Kidney (tissue), 14 donors: Measurements from ENCODE around the gene RHOG. TPM values are rescaled to one million over a fixed set of nuclear protein-coding genes. Genes with fewer than 3 reads are reported as not detected.
A peak's percentile ranks its signal among the peaks of the same experiment; 100 is the strongest.

ENCODE experiments used
- DNase-seq, 5 donors: peaks; one replicate each; pipeline ENCODE4 v3.0.0-alpha.2; 2013 to 2020
- FAIRE-seq: peaks from 2 replicates; lab custom pipeline; 2012; peaks lifted over from hg19 to GRCh38; lab: Jason Lieb, UNC
- H3K27ac ChIP-seq, 2 donors: one replicate each; pipeline ENCODE4 v1.7.0; 2013; ENCODE audit warnings: low read depth in 2 of 2, low read length in 2 of 2, inconsistent platforms in 1 of 2
- H3K27me3 ChIP-seq: one replicate; pipeline ENCODE4 v1.7.1; 2013; ENCODE audit warnings: low read length, inconsistent platforms; ENCODE audit not compliant: control insufficient read depth, insufficient read depth
- H3K36me3 ChIP-seq, 3 donors: one replicate each; pipeline versions ENCODE4 v1.7.0 to v1.7.1; 2013; ENCODE audit warnings: low read length in 3 of 3, control low read depth in 1 of 3, inconsistent platforms in 1 of 3; ENCODE audit not compliant: insufficient read depth in 3 of 3, control insufficient read depth in 2 of 3
- H3K4me1 ChIP-seq, 3 donors: one replicate each; pipeline versions ENCODE4 v1.7.0 to v1.7.1; 2013; ENCODE audit warnings: low read length in 3 of 3, inconsistent platforms in 1 of 3, low read depth in 1 of 3; ENCODE audit not compliant: control insufficient read depth in 2 of 3, insufficient read depth in 2 of 3
- H3K4me3 ChIP-seq, 3 donors: one replicate each; pipeline versions ENCODE4 v1.7.0 to v1.8.1; 2013; ENCODE audit warnings: low read length in 3 of 3, control low read depth in 1 of 3, inconsistent platforms in 1 of 3
- H3K9ac ChIP-seq, 3 donors: one replicate each; pipeline versions ENCODE4 v1.7.0 to v1.7.1; 2013; ENCODE audit warnings: low read length in 3 of 3, control low read depth in 1 of 3, inconsistent platforms in 1 of 3
- H3K9me3 ChIP-seq, 3 donors: one replicate each; pipeline versions ENCODE4 v1.7.0 to v1.7.1; 2013; ENCODE audit warnings: low read length in 3 of 3, control low read depth in 1 of 3, inconsistent platforms in 1 of 3; ENCODE audit not compliant: control insufficient read depth in 2 of 3, insufficient read depth in 1 of 3
- intact Hi-C: fragments of 100-400 bp; cut with DNase I; formaldehyde crosslinking; loops from one replicate; pipeline ENCODE4 v1.11.1; 2022
- polyA plus RNA-seq: library from polyadenylated mRNA; stranded (reverse); fragments of 350-450 nt; fragmentation: Illumina TruSeq; extraction: RNeasy Lipid Tissue Mini Kit (QIAGEN cat#74804); gene quantifications from one replicate; pipeline ENCODE4 v1.2.3, GENCODE V29; 2014; ENCODE audit warnings: low read depth, low replicate concordance; ENCODE audit not compliant: insufficient read depth
- total RNA-seq: library from RNA; stranded (reverse); fragmentation: NEBNext Ultra II Directional; extraction: Animal tissue kit (Norgen Biotek cat#: 25700); gene quantifications from one replicate; pipeline ENCODE4 v1.2.1, GENCODE V29; 2021
- TF ChIP-seq, protein P1 (sequence below): IDR thresholded peaks from 3 replicates; pipeline ENCODE4 v1.5.1; 2012; ENCODE audit warnings: mild to moderate bottlenecking, moderate library complexity, borderline replicate concordance; ENCODE audit not compliant: insufficient read depth; ENCODE audit errors: extremely low read depth
- donor health status: control.
- donor health status: control.
- donor health status: control.
- donor health status: control.
- donor health status: control.
- donor health status: DM: yes; HTN: yes; CAD: no.
- donor health status: Normal renal cell carcinoma (clear cell type).

RHOG gene
- total and polyA plus RNA-seq, 2 donors from 2014 or later = 43.1 to 56.0 TPM

GRCh38 chr11:3853899-3854659, 13.3 kb upstream of the RHOG start:
- no peak for DNase-seq
- Histone ChIP-seq H3K9me3 (no peaks in the 10 kb centered on the region), H3K4me1 (peaks cover 0 to 20% (median 10%) of the 10 kb centered on the region in 3 donors), H3K27me3 (no peaks in the 10 kb centered on the region), H3K27ac (peak overlapping the region; percentile 0 to 38), H3K36me3 (no peaks in the 10 kb centered on the region), H3K4me3 (peak overlapping the region in 1 of 3 donors; percentile 82), H3K9ac (peak overlapping the region in 1 of 3 donors; percentile 27)
- intact Hi-C loops = loop anchor here (5.0 kb wide), 1 partner anchor 218 kb away; no protein-coding TSS in a partner anchor
- no peak for FAIRE-seq
- TF ChIP-seq, protein P1, sequence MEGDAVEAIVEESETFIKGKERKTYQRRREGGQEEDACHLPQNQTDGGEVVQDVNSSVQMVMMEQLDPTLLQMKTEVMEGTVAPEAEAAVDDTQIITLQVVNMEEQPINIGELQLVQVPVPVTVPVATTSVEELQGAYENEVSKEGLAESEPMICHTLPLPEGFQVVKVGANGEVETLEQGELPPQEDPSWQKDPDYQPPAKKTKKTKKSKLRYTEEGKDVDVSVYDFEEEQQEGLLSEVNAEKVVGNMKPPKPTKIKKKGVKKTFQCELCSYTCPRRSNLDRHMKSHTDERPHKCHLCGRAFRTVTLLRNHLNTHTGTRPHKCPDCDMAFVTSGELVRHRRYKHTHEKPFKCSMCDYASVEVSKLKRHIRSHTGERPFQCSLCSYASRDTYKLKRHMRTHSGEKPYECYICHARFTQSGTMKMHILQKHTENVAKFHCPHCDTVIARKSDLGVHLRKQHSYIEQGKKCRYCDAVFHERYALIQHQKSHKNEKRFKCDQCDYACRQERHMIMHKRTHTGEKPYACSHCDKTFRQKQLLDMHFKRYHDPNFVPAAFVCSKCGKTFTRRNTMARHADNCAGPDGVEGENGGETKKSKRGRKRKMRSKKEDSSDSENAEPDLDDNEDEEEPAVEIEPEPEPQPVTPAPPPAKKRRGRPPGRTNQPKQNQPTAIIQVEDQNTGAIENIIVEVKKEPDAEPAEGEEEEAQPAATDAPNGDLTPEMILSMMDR = no peak

- Histone ChIP-seq H3K27me3 (no peaks in the 10 kb centered on the region), H3K27ac (no peak overlapping the region), H3K9me3 (no peaks in the 10 kb centered on the region), H3K4me3 (no peak overlapping the region), H3K4me1 (peaks cover 0 to 16% (median 5%) of the 10 kb centered on the region in 3 donors), H3K36me3 (no peaks in the 10 kb centered on the region), H3K9ac (no peak overlapping the region)
- TF ChIP-seq, protein P1 = no peak
- FAIRE-seq (no peak), DNase-seq (no peak)
- intact Hi-C loops = loop anchor here (5.0 kb wide), 1 partner anchor 219 kb away; no protein-coding TSS in a partner anchor
Measured at GRCh38 chr11:3853545-3853842, 12.7 kb upstream of the RHOG start.

DNA sequence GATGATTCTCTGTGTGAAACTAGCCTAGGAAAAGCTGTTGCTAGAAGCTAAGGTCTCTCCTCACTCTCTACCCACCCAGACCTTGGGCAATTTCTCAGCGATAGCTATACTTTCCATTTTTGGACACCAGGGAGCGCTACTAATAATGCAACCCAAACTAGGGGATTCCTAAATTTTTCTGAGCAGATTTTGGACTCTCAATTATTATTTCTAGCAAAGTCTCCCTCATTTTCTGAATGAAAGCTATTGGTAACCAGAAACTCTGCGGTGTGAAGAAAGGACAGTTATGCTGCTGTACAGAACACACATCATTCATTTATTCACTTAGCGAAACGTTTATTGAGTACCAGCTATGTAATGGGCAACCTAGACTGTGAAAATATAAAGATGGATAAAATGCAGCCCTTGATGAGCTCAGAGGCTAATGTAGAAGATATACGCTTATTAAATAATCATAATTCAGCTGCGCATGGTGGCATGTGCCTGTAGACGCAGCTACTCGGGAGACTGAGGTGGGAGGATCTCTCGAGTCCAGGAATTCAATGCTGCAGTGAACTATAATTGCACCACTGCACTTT, 8.6 kb upstream of the RHOG start:
- no peaks in the 10 kb centered on the region for H3K27me3 ChIP-seq
- no peaks in the 10 kb centered on the region for H3K9me3 ChIP-seq
- FAIRE-seq = peak; percentile 41
- peaks cover 0 to 1% (median 0%) of the 10 kb centered on the region in 3 donors for H3K4me1 ChIP-seq
- no peak overlapping the region for H3K27ac ChIP-seq
- H3K4me3 ChIP-seq = no peak overlapping the region
- intact Hi-C loops = no loop called here
- peak overlapping the region in 1 of 3 donors; percentile 10 for H3K9ac ChIP-seq
- TF ChIP-seq, protein P1 = peak; percentile 60
- no peaks in the 10 kb centered on the region for H3K36me3 ChIP-seq
- DNase-seq = peak in 3 of 5 donors; percentile 32 to 58 (median 33)
